C4-2B (cell line): ENCODE measurements around the gene ACTL8.

ENCODE experiments used
- ZFX ChIP-seq: fragments of 450-650 bp; IDR thresholded peaks from 2 replicates; pipeline ENCODE4 v1.6.1; 2017
- TF ChIP-seq, protein P1 (sequence below): fragments of 450-650 bp; conservative IDR thresholded peaks from 2 replicates; pipeline ENCODE4 v1.5.1; 2017; ENCODE audit warnings: mild to moderate bottlenecking

DNA sequence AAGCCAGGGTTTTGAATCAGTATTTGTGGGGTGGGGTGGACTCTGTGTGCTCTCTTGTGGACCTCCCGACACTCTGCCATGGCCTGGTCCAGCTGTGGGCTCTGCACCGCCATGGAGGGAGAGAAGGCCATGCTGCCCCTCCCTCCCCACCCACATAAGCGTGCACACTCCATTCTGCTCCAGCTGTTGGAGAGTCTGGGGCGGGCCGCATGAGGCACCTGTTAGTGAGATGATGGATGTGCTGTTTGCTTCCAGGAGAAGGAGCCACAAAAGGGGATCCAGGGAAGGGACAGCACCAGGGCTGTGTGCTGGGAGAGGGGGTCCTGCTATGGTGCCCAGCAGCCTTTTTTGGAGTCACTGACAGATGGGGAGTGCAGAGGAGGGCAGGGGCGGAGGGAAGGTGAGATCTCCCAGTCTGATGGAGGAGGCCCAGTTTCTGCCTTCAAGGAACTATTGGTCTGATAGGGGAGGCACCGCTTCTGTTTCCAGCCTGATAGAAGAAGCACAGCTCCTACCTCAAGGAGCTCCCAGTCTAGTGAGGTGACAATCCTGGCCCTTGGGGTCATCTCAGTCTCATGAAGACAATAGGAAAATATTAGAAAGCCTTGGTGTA, 101.5 kb downstream of the ACTL8 start:
- TF ChIP-seq, protein P1, sequence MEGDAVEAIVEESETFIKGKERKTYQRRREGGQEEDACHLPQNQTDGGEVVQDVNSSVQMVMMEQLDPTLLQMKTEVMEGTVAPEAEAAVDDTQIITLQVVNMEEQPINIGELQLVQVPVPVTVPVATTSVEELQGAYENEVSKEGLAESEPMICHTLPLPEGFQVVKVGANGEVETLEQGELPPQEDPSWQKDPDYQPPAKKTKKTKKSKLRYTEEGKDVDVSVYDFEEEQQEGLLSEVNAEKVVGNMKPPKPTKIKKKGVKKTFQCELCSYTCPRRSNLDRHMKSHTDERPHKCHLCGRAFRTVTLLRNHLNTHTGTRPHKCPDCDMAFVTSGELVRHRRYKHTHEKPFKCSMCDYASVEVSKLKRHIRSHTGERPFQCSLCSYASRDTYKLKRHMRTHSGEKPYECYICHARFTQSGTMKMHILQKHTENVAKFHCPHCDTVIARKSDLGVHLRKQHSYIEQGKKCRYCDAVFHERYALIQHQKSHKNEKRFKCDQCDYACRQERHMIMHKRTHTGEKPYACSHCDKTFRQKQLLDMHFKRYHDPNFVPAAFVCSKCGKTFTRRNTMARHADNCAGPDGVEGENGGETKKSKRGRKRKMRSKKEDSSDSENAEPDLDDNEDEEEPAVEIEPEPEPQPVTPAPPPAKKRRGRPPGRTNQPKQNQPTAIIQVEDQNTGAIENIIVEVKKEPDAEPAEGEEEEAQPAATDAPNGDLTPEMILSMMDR: no peak
- TF ChIP-seq ZFX: no peak
